T-helper 2 cell treated with Interferon-gamma antibody and Interleukin-4, amounts not matched to agents 5 μg/mL and 100 μg/mL, for 36 hours (primary cell): ENCODE results near the gene CRHBP.
"Not testable (repeated sequence)": the region's sequence is repeated elsewhere in the genome, so short reads cannot be mapped to it uniquely, and the experiment has no call there.

Source experiments
- DNase-seq: peaks from one replicate; pipeline ENCODE4 v3.0.0; 2021; ENCODE audit warnings: low spot score
- H3K27ac Mint-ChIP-seq: one replicate; pipeline ENCODE4 v1.8.0; 2021; ENCODE audit warnings: mild to moderate bottlenecking, mixed read lengths
- H3K27me3 Mint-ChIP-seq: one replicate; pipeline ENCODE4 v1.8.0; 2021; ENCODE audit warnings: low read depth, mixed read lengths
- H3K36me3 Mint-ChIP-seq: one replicate; pipeline ENCODE4 v1.8.0; 2021; ENCODE audit warnings: low read depth, mixed read lengths
- H3K4me1 Mint-ChIP-seq: one replicate; pipeline ENCODE4 v1.8.0; 2021; ENCODE audit warnings: low read depth, mixed read lengths
- H3K4me3 Mint-ChIP-seq: one replicate; pipeline ENCODE4 v1.8.0; 2022; ENCODE audit warnings: mild to moderate bottlenecking, moderate library complexity, mixed read lengths
- H3K9me3 Mint-ChIP-seq: one replicate; pipeline ENCODE4 v1.8.0; 2021; ENCODE audit warnings: mixed read lengths

CRHBP gene

GRCh38 chr5:76980518-76981144, 27.8 kb downstream of the CRHBP start:
- DNase-seq: no peak
- peaks cover 2% of the 10 kb centered on the region for H3K4me1 Mint-ChIP-seq
- no peak overlapping the region for H3K27ac Mint-ChIP-seq
- H3K9me3 Mint-ChIP-seq: no peaks in the 10 kb centered on the region
- H3K27me3 Mint-ChIP-seq: peaks cover 2% of the 10 kb centered on the region
- no peak overlapping the region for H3K4me3 Mint-ChIP-seq
- H3K36me3 Mint-ChIP-seq: no peaks in the 10 kb centered on the region

- H3K4me1 Mint-ChIP-seq: peaks cover 2% of the 10 kb centered on the region
- H3K36me3 Mint-ChIP-seq: no peaks in the 10 kb centered on the region
- no peaks in the 10 kb centered on the region for H3K9me3 Mint-ChIP-seq
- H3K27me3 Mint-ChIP-seq: no peaks in the 10 kb centered on the region
- H3K27ac Mint-ChIP-seq: no peak overlapping the region
- DNase-seq: no peak
- H3K4me3 Mint-ChIP-seq: no peak overlapping the region
Observed at GRCh38 chr5:76982450-76982849, 29.6 kb downstream of the CRHBP start.

DNA sequence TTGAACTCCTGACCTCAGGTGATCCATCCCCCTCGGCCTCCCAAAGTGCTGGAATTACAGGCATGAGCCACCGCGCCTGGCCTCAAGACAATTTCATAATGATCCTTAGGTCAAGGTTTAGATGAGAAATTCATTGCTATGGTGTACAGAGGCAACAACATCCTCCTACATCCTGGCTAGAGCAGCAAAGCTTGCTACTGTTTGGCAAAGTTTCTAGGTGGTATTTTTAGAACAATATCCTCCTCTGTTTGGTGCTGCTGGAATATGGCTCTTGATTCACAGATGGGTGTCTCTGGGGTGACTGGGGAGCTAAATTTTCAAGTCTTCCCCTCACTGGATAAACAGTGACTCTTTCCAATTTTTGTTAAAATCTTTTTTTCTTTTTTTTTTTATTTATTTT, 30.6 kb downstream of the CRHBP start:
- H3K9me3 Mint-ChIP-seq: no peaks in the 10 kb centered on the region
- no peak overlapping the region for H3K4me3 Mint-ChIP-seq
- H3K4me1 Mint-ChIP-seq: peaks cover 2% of the 10 kb centered on the region
- no peak for DNase-seq
- H3K27ac Mint-ChIP-seq: no peak overlapping the region
- no peaks in the 10 kb centered on the region for H3K36me3 Mint-ChIP-seq
- H3K27me3 Mint-ChIP-seq: no peaks in the 10 kb centered on the region

- Mint-ChIP-seq H3K4me1 (no peaks in the 10 kb centered on the region), H3K4me3 (no peak overlapping the region), H3K36me3 (no peaks in the 10 kb centered on the region), H3K27ac (no peak overlapping the region), H3K9me3 (no peaks in the 10 kb centered on the region), H3K27me3 (peaks cover 5% of the 10 kb centered on the region)
- no peak for DNase-seq
Observed at GRCh38 chr5:76986825-76987526, 34.1 kb downstream of the CRHBP start.

GRCh38 chr5:76990899-76991459, 38.1 kb downstream of the CRHBP start:
- no peaks in the 10 kb centered on the region for H3K9me3 Mint-ChIP-seq
- H3K4me1 Mint-ChIP-seq: peaks cover 5% of the 10 kb centered on the region
- H3K36me3 Mint-ChIP-seq: no peaks in the 10 kb centered on the region
- no peak for DNase-seq
- H3K4me3 Mint-ChIP-seq: no peak overlapping the region
- H3K27ac Mint-ChIP-seq: no peak overlapping the region
- peaks cover 8% of the 10 kb centered on the region for H3K27me3 Mint-ChIP-seq

DNA sequence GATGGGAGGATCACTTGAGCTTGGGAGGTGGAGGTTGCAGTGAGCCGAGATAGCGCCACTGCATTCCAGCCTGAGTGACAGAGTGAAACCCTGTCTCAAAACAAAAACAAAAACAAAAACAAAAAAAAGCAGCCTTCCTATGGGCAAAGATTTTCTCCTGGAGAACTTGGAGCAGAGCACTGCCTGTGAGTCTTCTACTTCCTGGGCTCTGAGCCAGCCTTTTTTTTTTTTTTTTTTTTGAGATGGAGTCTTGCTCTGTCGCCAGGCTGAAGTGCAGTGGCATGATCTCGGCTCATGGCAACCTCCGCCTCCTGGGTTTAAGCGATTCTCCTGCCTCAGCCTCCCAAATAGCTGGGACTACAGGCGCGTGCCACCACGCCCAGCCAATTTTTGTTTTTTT, 40.6 kb downstream of the CRHBP start:
- H3K36me3 Mint-ChIP-seq, H3K27ac Mint-ChIP-seq, H3K9me3 Mint-ChIP-seq, H3K4me3 Mint-ChIP-seq, H3K4me1 Mint-ChIP-seq, DNase-seq: not testable (repeated sequence)
- peaks cover 22% of the 10 kb centered on the region for H3K27me3 Mint-ChIP-seq

DNA sequence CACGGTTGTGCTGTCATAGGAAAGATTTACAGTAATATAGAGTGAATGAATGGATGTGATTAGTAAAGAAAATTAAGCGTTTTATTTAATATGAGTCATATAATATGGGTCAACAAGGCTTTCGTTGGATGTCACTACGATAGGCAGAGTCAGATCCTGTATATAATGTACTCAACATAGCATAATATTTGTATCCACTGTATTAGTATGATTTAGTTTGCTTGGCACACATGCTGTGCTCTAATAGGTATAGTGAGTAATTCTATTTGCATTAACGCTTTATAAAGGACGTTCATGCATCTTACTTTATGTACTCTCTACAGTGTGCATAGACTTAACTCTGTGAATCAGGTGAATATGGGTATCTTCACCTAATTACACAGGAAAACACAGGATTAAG, 41.5 kb downstream of the CRHBP start:
- H3K36me3 Mint-ChIP-seq: no peaks in the 10 kb centered on the region
- no peak overlapping the region for H3K4me3 Mint-ChIP-seq
- H3K27me3 Mint-ChIP-seq: peaks cover 23% of the 10 kb centered on the region
- no peak for DNase-seq
- no peak overlapping the region for H3K27ac Mint-ChIP-seq
- no peaks in the 10 kb centered on the region for H3K9me3 Mint-ChIP-seq
- peaks cover 8% of the 10 kb centered on the region for H3K4me1 Mint-ChIP-seq

GRCh38 chr5:76998251-76998650, 45.4 kb downstream of the CRHBP start:
- not testable (repeated sequence) for H3K9me3 Mint-ChIP-seq, H3K4me3 Mint-ChIP-seq, H3K4me1 Mint-ChIP-seq, DNase-seq, H3K36me3 Mint-ChIP-seq, H3K27ac Mint-ChIP-seq
- H3K27me3 Mint-ChIP-seq: peaks cover 33% of the 10 kb centered on the region

DNA sequence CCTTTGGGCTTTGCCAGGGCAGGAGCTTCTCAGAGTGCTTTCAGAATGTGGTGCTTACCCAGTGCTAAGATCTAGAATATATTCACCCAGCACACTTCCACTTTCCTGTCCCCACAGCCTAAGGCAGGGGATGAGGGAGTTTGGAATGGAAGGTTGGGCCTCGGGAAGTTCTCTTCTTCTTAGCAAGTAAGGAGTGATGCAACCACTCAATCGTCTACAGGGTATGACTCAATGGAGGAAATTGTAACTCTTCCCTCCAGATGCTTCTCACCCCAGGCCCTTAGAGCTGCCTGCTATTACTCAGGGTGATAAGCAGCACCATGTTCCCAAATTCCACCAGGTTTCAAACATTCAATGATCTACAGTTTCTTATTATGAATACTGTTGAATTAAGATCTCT, 46.6 kb downstream of the CRHBP start:
- Mint-ChIP-seq H3K4me1 (peaks cover 8% of the 10 kb centered on the region), H3K9me3 (no peaks in the 10 kb centered on the region), H3K4me3 (no peak overlapping the region), H3K27me3 (peaks cover 43% of the 10 kb centered on the region), H3K27ac (no peak overlapping the region), H3K36me3 (no peaks in the 10 kb centered on the region)
- DNase-seq: no peak

DNA sequence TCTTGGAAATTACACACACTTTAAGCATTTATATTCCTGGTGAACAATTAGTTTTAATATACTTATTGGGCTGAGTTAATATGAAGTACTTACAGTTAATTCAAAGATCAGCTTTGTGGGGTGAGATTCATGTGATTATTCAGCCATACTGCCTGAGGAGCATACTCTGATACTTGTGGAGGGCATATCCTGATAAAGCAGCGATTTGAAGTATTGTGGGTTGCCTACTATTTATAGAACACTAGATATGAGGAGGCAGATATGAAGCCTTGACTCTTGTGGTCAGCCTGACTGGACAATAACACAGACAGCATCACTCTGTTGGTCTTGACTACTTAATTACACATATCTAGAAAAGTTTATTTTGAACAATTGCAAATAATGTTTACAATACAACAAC, 50.4 kb downstream of the CRHBP start:
- Mint-ChIP-seq H3K9me3 (no peaks in the 10 kb centered on the region), H3K4me1 (no peaks in the 10 kb centered on the region), H3K4me3 (no peak overlapping the region), H3K27ac (no peak overlapping the region), H3K36me3 (no peaks in the 10 kb centered on the region), H3K27me3 (peaks cover 59% of the 10 kb centered on the region)
- no peak for DNase-seq

DNA sequence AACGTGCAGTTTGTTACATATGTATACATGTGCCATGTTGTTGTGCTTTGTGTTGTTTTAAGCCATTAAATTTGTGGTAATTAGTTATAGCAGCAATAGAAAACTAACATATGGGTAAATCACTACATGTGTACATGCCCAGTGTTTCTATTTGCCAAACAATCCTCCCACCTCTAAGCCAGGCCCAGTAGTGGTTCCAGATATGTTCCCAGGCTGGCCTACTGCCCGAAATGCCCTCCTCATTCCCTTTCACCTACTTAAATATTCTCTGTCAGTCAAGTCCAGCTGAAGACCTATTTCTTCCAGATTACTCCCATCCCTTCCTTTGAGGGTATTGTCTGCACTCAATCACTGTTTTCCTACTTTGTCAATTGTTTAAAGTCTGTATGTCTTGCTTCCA, 53.3 kb downstream of the CRHBP start:
- Mint-ChIP-seq H3K27ac (no peak overlapping the region), H3K9me3 (no peaks in the 10 kb centered on the region), H3K4me1 (no peaks in the 10 kb centered on the region), H3K36me3 (no peaks in the 10 kb centered on the region), H3K4me3 (no peak overlapping the region), H3K27me3 (peaks cover 59% of the 10 kb centered on the region)
- no peak for DNase-seq

DNA sequence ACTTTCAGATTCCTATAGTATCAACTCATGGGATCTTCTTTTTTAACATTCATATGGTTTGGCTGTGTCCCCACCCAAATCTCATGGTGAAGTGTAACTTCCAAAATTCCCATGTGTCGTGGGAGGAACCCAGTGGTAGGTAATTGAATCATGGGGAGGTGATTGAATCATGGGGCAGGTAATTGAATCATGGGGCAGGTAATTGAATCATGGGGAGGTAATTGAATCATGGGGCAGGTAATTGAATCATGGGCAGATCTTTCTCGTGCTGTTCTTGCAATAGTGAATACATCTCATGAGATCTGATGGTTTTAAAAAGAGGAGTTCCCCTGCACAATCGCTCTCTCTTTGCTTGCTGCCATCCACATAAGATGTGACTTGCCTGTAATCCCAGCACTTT, 55.6 kb downstream of the CRHBP start:
- Mint-ChIP-seq H3K27me3 (peaks cover 44% of the 10 kb centered on the region), H3K9me3 (no peaks in the 10 kb centered on the region), H3K36me3 (no peaks in the 10 kb centered on the region), H3K4me3 (no peak overlapping the region), H3K27ac (no peak overlapping the region), H3K4me1 (peaks cover 11% of the 10 kb centered on the region)
- no peak for DNase-seq

GRCh38 chr5:77010243-77010642, 57.4 kb downstream of the CRHBP start:
- Mint-ChIP-seq H3K27ac (no peak overlapping the region), H3K36me3 (no peaks in the 10 kb centered on the region), H3K9me3 (no peaks in the 10 kb centered on the region), H3K4me3 (no peak overlapping the region), H3K27me3 (peaks cover 28% of the 10 kb centered on the region), H3K4me1 (peaks cover 11% of the 10 kb centered on the region)
- no peak for DNase-seq

- H3K9me3 Mint-ChIP-seq: no peaks in the 10 kb centered on the region
- peaks cover 11% of the 10 kb centered on the region for H3K4me1 Mint-ChIP-seq
- no peak overlapping the region for H3K27ac Mint-ChIP-seq
- peaks cover 22% of the 10 kb centered on the region for H3K27me3 Mint-ChIP-seq
- H3K4me3 Mint-ChIP-seq: no peak overlapping the region
- no peaks in the 10 kb centered on the region for H3K36me3 Mint-ChIP-seq
- DNase-seq: no peak
Observed at GRCh38 chr5:77011498-77011897, 58.7 kb downstream of the CRHBP start.
